T1000 (cell line): ENCODE measurements around the gene PROCA1.
"Not testable (repeated sequence)": the region's sequence is repeated elsewhere in the genome, so short reads cannot be mapped to it uniquely, and the experiment has no call there.

ENCODE experiments used
- DNase-seq: peaks from one replicate; lab custom pipeline; 2025; ENCODE audit warnings: mixed read lengths; lab: John Stamatoyannopoulos, UW

The PROCA1 gene

DNA sequence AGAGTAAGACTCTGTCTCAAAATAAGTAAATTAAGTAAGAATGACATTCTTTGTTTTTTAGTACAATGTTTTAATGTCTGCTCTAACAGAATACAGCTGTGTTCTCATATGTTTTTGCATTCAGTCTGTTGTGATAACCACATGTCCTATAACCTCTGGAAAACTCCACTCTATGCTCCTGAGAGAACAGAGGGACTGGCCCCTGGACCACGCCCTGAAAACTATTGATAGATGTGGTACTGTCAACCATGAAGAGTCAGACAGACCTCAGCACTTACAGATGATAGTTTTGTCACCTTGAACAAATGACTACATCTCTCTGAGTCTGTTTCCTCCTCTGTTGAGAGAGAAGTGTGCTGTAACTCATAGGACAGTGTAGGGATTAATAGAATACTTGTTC, 41.8 kb downstream of the PROCA1 start:
- DNase-seq = no peak

DNA sequence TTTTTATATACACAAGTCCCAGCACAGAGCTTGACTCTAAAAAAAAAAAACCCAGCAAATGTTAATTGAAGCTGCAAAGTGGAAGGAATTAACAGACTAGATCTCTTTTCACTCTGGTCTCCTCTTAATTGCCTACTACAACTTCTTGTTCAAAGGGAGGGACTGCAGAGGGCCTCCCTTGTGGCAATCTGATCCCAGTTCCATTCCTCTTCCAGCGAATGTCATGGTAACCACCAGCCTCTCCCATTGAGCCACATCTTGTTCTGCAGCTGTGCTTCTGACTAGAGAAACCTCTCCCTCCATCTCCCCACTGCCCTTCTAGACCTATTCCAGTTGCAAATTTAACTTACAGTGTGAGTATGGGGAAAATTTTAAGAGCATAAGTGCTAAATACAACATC, 43.8 kb downstream of the PROCA1 start:
- no peak for DNase-seq

DNA sequence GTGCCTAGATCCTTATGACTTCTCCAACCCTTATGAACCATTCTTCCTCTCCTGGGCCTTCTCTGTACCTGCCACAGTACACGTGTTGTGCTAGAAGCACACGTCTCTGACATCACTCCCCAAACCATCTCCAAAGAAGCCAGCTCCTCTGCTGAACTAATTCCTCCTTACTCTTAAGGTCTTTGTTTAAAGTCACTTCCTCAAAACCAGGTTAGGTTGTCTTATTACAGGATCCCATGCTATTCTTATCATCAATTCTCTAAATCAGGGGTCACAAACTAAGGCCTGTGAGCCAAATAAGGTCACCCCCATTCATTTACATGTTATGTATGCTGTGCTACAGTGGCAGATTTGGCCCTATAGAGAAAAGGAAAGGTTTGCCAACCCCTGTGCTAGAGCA, 45.7 kb downstream of the PROCA1 start:
- DNase-seq = no peak

GRCh38 chr17:28663723-28664122, 48.0 kb downstream of the PROCA1 start:
- no peak for DNase-seq

DNA sequence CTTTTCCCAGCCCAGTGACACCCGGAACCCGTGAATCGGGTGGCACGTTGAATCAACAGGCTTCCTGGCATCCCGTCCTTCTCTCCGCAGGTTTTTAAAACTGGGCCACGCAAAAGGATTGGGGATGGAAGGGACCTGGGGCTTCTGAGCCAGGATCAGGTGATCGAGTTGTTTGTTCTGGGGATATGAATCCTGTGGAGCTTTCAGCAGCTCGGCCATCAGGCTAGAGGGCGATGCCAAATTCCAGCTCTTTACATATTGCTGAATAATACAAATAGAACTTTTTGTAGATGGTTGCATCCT, 49.2 kb downstream of the PROCA1 start:
- no peak for DNase-seq

- peak; percentile 88 for DNase-seq
Measured at GRCh38 chr17:28661635-28662526, 49.8 kb downstream of the PROCA1 start, which contains the start of the genes SDF2 and SUPT6H. SDF2 (minus strand) TSS chr17:28661906; CDS start chr17:28661876, 30 bp downstream. SUPT6H (plus strand) TSS chr17:28662205; CDS start chr17:28673402, 11,197 bp downstream.

DNA sequence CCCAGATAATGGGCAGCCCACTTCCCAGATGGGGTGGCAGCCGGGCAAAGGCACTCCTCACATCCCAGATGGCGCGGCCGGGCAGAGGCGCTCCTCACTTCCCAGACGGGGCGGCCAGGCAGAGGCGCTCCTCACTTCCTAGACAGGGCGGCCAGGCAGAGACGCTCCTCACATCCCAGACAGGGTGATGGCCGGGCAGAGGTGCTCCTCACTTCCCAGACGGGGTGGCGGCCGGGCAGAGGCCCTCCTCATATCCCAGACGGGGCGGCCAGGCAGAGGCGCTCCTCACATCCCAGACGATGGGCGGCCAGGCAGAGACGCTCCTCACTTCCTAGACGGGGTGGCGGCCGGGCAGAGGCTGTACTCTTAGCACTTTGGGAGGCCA, 52.2 kb downstream of the PROCA1 start:
- not testable (repeated sequence) for DNase-seq

DNA sequence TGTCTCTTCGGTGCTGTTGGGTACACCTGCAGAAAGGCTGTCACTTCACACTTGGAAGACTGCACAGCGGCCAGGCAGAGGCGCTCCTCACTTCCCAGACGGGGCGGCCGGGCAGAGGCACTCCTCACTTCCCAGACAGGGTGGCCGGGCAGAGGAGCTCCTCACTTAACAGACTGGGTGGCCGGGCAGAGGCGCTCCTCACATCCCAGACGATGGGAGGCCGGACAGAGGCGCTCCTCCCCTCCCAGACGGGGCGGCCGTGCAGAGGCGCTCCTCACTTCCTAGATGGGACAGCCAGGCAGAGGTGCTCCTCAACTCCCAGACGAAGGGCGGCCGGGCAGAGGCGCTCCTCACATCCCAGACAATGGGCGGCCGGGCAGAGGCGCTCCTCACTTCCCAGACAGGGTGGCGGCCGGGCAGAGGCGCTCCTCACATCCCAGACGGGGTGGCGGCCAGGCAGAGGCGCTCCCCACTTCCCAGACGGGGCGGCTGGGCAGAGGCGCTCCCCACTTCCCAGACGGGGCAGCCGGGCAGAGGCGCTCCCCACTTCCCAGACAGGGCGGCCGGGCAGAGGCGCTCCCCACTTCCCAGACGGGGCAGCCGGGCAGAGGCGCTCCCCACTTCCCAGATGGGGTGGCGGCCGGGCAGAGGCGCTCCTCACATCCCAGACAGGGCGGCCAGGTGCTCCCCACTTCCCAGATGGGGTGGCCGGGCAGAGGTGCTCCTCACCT, 52.8 kb downstream of the PROCA1 start:
- DNase-seq = not testable (repeated sequence)

GRCh38 chr17:28658342-28658741, 53.3 kb downstream of the PROCA1 start:
- DNase-seq = not testable (repeated sequence)

DNA sequence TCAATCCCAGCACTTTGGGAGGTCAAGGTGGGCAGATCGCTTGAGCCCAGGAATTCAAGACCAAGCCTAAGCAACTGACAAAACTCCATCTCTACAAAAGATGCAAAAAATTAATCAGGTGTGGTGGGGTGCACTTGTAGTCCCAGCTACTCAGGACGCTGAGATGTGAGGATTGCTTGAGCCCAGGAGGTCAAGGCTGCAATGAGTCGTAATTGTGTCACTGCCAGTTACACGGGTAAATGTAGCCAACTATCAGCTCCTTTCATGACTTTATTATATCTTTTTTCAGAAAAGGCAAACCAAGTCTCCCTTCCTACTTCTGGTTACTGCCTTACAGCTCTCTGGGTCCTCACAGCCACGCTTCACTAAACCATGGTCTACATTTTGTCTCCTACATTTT, 53.9 kb downstream of the PROCA1 start:
- DNase-seq = no peak

DNA sequence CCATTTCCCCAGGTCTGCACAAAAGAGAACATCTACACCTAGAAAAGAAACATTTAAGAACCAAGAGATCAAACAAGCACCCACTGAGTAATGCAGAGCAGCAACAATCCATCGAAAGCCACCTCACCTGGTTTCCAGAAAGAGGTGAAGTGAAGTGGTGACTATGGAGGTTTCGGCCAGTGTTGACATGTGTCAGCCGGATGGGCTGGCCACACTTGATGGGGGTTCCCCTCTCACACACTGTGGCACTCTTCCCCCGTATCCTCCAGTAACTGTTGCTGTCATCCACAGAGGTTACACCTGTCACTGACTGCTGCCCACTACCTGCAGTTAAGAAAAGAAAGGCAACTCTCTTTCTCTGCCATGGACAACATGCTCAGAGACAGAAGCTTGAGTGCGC, 56.5 kb downstream of the PROCA1 start:
- DNase-seq = no peak
